NCI-H526 treated with DMSO at 0.1 percent for 48 hours (cell line): ENCODE results near the gene SEPTIN3.

Source experiments
- DNase-seq: peaks from one replicate; lab custom pipeline; 2025; lab: John Stamatoyannopoulos, UW

The SEPTIN3 gene

DNA sequence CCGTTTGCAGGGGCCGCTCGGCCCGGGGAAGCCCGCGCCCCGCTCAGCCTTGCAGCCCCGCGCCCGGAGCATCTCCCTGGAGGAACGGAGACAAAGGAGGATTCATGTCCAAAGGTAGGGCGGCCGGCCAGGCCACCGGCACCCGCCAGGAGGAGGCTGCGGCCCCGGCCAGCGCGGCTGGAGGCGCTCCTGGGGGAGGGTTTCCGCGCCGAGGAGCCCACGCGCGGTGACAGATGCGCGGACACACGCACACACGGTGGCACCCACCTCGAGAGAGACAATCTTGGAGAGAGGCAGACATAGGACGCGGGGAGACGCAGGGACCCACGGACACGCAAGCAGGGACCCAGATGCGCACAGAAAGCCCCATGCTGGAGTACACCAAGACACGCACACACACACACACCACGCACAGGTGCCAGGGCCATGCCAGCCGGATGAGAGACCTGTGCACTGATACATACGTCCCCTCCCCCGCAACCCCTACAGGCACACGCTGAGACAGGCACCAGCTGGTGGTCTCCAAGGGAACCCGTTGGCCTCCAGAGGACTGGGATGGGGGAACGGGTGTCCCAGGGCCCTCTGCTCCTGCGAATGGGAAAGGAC is 7.8 kb downstream of the SEPTIN3 start:
- no peak for DNase-seq

GRCh38 chr22:41978732-41979131 is 9.5 kb downstream of the SEPTIN3 start:
- no peak for DNase-seq

- DNase-seq: no peak
Measured at GRCh38 chr22:41979423-41980250, 10.4 kb downstream of the SEPTIN3 start.

DNA sequence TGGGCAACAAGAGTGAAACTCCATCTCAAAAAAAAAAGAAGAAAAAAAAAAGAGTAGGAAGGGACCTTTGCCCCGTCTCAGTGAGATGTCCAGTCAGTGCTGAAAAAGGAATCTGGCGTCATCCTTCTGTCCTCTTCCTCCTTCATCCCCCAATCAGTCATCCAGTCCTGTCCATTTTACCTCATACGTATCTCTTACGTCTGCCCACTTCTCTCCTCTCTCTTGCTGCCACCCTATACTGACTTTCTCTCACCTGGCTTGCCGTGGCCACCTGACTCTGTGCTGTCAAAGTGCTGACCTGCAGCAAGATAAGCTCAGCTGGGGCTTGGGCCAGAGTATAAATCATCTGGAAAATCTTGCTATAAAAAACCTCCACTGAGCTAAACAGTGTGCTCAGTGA is 13.6 kb downstream of the SEPTIN3 start:
- no peak for DNase-seq

DNA sequence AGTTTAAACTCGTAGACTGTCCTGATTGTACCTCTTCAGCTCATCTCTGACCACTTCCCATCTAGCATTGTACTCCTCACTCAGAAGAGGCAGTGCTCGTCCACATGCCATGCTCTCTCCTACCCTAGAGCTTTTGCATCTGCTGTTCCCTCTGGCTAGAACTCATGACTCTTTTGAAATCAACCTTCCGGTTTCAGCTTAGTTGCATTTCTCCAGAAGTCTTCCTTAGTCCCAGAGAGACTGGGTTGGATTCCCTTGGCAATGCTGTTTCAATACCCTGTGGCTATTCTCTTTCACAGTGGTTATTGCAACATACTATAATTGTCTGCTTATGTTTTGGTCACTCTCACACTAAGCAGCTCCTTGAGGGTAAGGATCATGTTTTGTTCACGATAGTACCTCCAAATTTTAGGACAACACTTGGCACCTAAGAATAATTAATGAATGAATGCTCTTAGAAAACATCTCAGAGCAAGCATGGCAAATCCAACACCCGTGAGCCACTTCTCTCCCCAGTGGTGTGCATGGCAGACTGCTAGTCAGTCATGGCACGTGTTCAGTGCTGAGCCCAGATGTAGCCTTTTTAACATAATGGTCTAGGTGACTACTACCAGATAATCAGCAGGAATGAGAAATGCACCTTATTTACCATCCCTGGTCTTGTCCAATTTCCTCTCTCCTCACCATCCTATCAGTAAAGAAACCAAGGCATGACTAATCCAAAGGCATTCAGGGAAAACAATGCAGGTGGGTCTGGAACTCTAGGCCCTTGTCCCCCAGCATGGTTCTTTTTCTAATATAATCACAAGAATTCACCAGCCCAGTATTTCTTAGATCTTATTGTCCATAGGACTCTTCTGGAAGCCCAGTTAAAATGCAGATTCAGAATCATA is 14.5 kb downstream of the SEPTIN3 start:
- DNase-seq: no peak

GRCh38 chr22:41987276-41987675 is 18.0 kb downstream of the SEPTIN3 start:
- DNase-seq: no peak

DNA sequence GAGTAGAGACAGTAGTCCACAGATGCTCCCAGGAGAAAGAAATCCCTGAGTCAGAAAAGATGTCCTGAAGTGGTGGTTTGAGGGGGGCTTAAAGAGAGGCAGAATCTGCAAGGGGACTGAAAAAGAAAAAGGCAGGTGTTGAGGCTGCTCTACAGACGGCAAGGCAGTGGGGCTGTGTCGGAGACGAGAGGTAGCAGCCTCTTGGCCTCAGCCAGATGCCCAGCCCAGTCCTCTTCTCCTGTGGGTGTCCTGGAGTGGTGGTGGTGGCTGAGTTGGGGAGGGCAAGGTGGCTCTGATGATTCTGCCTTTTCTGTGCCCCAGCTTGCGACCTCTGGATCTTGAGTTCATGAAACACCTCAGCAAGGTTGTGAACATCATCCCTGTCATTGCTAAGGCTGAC is 20.0 kb downstream of the SEPTIN3 start:
- no peak for DNase-seq

- no peak for DNase-seq
Measured at GRCh38 chr22:41991111-41991510, 21.9 kb downstream of the SEPTIN3 start.

DNA sequence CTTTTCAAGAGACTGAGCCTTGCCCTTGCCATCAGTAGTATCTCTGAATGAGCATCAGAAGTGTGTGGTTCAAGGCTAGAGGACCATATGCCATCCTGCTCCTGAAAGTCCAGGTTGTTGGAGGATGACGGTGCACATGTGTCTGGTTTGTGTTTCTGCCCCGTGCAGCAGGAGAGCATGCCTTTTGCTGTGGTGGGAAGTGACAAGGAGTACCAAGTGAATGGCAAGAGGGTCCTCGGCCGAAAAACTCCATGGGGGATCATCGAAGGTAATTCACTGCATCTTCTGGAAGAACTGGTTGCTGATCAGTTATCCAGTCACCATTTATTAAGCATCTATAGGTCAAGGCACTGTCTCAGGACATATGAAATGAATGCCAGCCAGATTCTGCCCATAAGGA is 23.3 kb downstream of the SEPTIN3 start:
- no peak for DNase-seq

DNA sequence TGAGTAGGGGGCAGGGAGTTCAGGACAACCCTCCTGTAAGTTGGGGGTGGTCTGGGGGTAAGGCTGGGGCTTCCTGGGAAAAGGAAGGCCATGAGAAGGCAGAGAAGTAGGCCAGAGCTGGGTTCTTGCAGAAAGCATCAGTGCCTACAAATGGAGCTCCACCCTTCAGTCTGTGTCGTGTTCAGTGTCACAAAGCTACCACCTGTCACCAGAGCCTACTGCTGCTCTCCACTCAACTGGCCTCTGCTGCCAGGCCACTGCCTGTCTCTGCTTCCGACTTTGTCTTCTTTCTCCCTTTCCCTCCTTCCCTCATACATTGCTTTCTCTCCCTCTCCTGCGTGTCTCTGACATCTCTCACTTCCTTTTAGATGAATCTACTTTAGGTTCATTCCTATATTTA is 26.0 kb downstream of the SEPTIN3 start:
- DNase-seq: no peak

DNA sequence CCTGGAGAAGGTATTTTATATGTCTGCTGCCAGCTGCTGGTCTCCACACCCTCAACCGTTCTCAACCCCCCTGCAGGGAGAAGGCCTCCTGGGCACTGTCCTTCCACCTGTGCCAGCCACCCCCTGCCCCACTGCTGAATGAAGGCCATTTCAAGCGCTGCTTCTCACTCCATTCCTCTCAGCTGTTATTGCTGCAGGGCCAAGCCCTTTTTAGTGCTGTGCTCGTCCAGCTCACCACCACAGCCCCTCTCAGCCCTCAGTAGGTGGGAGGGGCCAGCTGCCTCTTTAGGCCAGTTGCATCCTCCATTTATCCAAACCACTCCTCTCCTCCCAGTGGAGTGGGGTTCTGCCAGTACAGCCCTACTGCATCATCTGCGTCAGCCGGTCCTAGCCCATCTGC is 27.6 kb downstream of the SEPTIN3 start:
- DNase-seq: no peak

DNA sequence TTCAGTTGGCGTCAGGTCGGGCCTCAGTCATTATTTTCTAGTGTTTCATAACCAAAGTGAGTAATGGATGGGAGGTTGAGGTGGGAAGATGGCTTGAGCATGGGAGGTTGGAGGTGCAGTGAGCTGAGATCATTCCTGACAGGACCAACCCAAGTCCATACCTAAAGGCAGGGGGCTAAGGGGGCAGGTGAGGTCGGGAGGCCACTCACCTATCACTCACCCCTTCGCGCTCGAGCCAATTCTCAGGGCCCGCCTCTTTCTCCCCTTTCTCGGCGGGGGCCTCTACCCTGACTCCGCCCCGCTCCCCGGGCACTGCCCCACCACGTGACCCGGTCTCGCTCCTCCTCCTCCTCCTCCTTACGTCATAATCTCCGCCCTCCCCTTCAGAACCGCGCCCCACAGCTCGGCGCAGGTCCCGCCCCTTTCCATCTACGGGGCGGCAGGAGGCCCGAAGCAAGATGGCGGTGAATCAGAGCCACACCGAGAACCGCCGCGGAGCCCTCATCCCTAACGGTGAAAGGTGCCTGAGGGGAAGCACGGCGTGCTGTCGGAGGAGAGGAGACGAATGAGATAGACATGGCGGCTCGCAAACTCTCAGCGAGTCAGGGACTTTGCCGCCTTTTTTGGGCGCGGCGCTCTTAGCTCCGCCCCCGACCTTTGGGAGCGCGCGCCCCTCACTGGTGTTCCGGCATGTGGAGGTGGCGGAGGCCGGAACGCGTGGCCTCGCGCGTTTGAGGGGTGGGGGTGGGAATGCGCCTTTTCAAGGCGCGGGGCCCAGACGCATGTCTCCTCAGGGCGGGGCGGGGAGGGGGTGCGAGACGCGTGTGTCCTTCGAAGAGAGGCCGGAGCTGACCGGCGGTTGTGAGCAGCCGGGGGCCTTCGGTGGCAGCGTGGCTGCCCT is 29.4 kb downstream of the SEPTIN3 start, which contains the start of gene WBP2NL:
Gene WBP2NL, plus strand, starts transcription at position 428 of the 901 bp plus-strand sequence. Its CDS starts 31 bp downstream, at position 459.
- no peak for DNase-seq

DNA sequence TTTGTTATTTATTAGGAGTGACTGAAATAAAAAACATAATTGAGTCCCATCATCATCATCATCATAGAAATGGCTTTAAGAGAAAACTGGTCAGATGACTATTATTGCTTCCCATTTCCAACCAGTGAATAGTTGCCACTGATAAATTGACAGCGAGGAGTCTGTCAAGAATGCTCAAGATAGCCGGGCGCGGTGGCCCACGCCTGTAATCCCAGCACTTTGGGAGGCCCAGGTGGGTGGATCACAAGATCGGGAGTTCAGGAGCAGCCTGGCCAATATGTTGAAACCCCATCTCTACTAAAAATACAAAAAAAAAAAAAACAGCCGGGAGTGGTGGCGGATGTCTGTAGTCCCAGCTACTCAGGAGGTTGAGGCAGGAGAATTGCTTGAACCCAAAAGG is 31.2 kb downstream of the SEPTIN3 start:
- no peak for DNase-seq

GRCh38 chr22:42001121-42001520 is 31.9 kb downstream of the SEPTIN3 start:
- no peak for DNase-seq

GRCh38 chr22:42001706-42002105 is 32.5 kb downstream of the SEPTIN3 start:
- DNase-seq: no peak

GRCh38 chr22:42007922-42008321 is 38.7 kb downstream of the SEPTIN3 start:
- DNase-seq: no peak

- DNase-seq: no peak
Measured at GRCh38 chr22:42010778-42011177, 41.5 kb downstream of the SEPTIN3 start.

- no peak for DNase-seq
Measured at GRCh38 chr22:42013385-42013784, 44.1 kb downstream of the SEPTIN3 start.

DNA sequence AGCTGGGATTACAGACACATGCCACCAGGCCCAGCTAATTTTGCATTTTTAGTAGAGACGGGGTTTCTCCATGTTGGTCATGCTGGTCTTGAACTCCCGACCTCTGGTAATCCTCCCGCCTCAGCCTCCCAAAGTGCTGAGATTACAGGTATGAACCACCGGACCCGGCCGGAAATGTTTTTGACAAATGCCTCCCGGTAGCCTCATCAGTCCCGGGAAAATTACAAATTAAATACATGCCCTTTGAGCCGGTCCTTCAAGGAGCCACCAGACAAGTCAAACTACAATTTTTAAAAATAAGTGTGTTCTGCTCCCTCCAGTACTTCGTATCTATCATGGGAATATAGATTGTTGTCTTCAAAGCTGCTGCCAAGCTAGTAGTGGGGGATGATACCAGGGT is 46.9 kb downstream of the SEPTIN3 start:
- DNase-seq: no peak

GRCh38 chr22:42018224-42018623 is 49.0 kb downstream of the SEPTIN3 start:
- no peak for DNase-seq
